ENCODE data around the gene MLN. TPM values are rescaled to one million over a fixed set of nuclear protein-coding genes. Genes with fewer than 3 reads are reported as not detected.

MLN gene, protein sequence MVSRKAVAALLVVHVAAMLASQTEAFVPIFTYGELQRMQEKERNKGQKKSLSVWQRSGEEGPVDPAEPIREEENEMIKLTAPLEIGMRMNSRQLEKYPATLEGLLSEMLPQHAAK
- total RNA-seq (2012; rRNA removed): not detected in 2 replicates

- H3K27me3 ChIP-seq (ENCODE audit: control insufficient read depth, insufficient read depth, low read length): peaks cover 72% of the 10 kb centered on the region
- H3K4me2 ChIP-seq (ENCODE audit: low read length): no peak within 1 kb of the TSS
- no peaks in the 10 kb centered on the region for H3K9me3 ChIP-seq (replicated peaks; ENCODE audit: low read length)
- no peak within 1 kb of the TSS for H3K4me3 ChIP-seq (ENCODE audit: low read length)
- H3K9ac ChIP-seq (ENCODE audit: low read depth, low read length): no peak within 1 kb of the TSS
- H3K36me3 ChIP-seq (ENCODE audit: insufficient read depth, low read length): no peaks in the 10 kb centered on the region
- H3K4me1 ChIP-seq (ENCODE audit: control insufficient read depth, insufficient read depth, low read length): no peaks in the 10 kb centered on the region
Observed at GRCh38 chr6:33803571-33804053, at the start of gene MLN. Gene MLN (minus strand): TSS chr6:33804003. CDS start chr6:33801163, 2,840 bp downstream.

- Histone ChIP-seq H3K27me3 (ENCODE audit: control insufficient read depth, insufficient read depth, low read length) (peaks cover 31% of the 10 kb centered on the region), H3K36me3 (ENCODE audit: insufficient read depth, low read length) (no peaks in the 10 kb centered on the region), H3K4me1 (ENCODE audit: control insufficient read depth, insufficient read depth, low read length) (peaks cover 10% of the 10 kb centered on the region), H3K9ac (ENCODE audit: low read depth, low read length) (no peak overlapping the region), H3K9me3 (replicated peaks; ENCODE audit: low read length) (no peaks in the 10 kb centered on the region), H3K4me2 (ENCODE audit: low read length) (no peak overlapping the region), H3K4me3 (ENCODE audit: low read length) (no peak overlapping the region)
Observed at GRCh38 chr6:33853026-33853425, 49.2 kb upstream of the MLN start.

DNA sequence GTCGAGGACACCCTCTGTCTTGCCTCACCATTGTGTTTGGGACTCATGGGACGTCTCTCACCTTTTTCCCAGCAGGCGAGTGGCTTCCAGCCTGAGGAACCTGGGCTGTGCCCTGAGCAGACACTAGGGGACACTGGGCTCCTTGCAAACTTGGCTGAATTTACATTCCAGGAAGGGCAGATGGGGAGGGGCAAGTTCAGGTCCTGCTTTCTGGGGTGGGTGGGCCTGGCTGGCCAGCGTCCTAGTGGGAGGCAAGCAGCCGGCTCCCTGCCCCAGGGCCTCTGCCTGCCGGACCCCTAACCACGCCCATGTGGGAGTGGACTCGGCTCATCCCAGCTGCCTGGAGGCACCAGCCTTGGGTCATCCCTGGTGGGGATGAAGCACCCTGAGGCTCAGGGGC is 48.2 kb upstream of the MLN start:
- Histone ChIP-seq H3K27me3 (ENCODE audit: control insufficient read depth, insufficient read depth, low read length) (peaks cover 31% of the 10 kb centered on the region), H3K36me3 (ENCODE audit: insufficient read depth, low read length) (no peaks in the 10 kb centered on the region), H3K9ac (ENCODE audit: low read depth, low read length) (no peak overlapping the region), H3K4me1 (ENCODE audit: control insufficient read depth, insufficient read depth, low read length) (no peaks in the 10 kb centered on the region), H3K4me2 (ENCODE audit: low read length) (no peak overlapping the region), H3K4me3 (ENCODE audit: low read length) (no peak overlapping the region), H3K9me3 (replicated peaks; ENCODE audit: low read length) (no peaks in the 10 kb centered on the region)

DNA sequence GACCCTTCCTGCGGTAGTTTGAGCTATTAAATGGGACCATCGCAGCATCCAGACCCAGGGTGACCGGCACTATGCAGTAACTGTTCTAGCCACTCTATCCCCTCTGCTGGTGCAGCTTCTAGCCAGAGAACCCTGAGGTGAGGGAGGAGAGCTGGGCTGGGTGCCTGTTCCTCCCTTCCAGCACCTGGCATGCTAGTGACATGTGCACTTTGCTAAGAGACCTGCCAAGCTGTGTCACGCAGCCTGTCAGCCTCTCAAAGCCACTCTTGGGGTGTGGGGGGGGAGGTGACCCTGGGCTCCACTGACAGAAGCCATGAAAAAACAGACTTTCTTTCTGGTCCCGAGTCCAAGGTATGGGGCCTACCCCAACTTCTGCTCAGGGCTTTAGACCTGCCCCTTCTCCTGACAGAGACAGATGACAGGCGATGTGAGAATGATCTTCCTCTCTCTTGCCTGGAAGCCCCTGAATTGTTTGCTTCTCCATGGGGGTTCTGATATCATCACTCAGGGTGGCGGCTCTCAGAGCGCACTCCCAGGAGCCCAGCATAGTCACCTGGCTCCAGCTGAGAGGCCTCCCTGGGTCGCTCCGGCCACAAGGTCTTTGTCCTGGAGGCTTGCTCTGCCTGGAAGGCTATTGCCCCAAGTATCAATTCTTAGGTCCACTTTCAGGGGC is 47.2 kb upstream of the MLN start:
- Histone ChIP-seq H3K4me2 (ENCODE audit: low read length) (no peak overlapping the region), H3K9ac (ENCODE audit: low read depth, low read length) (no peak overlapping the region), H3K36me3 (ENCODE audit: insufficient read depth, low read length) (no peaks in the 10 kb centered on the region), H3K4me3 (ENCODE audit: low read length) (no peak overlapping the region), H3K4me1 (ENCODE audit: control insufficient read depth, insufficient read depth, low read length) (peaks cover 4% of the 10 kb centered on the region), H3K9me3 (replicated peaks; ENCODE audit: low read length) (no peaks in the 10 kb centered on the region), H3K27me3 (ENCODE audit: control insufficient read depth, insufficient read depth, low read length) (peaks cover 31% of the 10 kb centered on the region)

GRCh38 chr6:33850296-33850695 is 46.5 kb upstream of the MLN start:
- Histone ChIP-seq H3K9me3 (replicated peaks; ENCODE audit: low read length) (no peaks in the 10 kb centered on the region), H3K4me2 (ENCODE audit: low read length) (no peak overlapping the region), H3K4me1 (ENCODE audit: control insufficient read depth, insufficient read depth, low read length) (peaks cover 5% of the 10 kb centered on the region), H3K27me3 (ENCODE audit: control insufficient read depth, insufficient read depth, low read length) (peaks cover 31% of the 10 kb centered on the region), H3K36me3 (ENCODE audit: insufficient read depth, low read length) (no peaks in the 10 kb centered on the region), H3K9ac (ENCODE audit: low read depth, low read length) (no peak overlapping the region), H3K4me3 (ENCODE audit: low read length) (no peak overlapping the region)

DNA sequence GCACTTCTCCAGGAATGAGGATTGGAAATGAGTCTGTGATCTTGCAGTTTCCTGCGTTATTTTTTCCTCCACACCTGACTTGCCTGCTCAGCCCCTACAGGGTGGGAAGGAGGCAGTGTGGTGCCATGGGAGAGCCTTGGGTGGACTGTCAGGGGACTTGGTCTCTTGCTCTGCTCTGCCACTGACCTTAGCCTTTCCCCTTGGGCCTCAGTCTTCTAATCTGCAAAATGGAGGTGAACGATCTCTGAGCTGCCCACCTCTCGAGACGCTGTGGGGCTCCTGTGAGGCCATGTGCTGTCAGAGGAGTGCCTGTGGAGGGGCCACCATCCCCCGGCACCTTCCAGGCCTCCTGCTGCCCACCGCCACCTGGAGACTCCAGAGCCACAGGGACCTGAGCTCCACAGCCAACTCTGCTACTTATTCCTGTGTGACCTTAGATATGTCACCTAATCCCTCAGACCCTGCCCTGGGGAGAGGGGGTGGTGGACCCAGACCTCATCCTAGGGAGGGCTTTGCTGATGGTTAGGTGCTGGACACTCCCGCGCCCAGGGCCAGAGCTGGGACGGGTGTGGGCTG is 45.8 kb upstream of the MLN start:
- no peak overlapping the region for H3K4me3 ChIP-seq (ENCODE audit: low read length)
- no peaks in the 10 kb centered on the region for H3K36me3 ChIP-seq (ENCODE audit: insufficient read depth, low read length)
- peaks cover 5% of the 10 kb centered on the region for H3K4me1 ChIP-seq (ENCODE audit: control insufficient read depth, insufficient read depth, low read length)
- peaks cover 26% of the 10 kb centered on the region for H3K27me3 ChIP-seq (ENCODE audit: control insufficient read depth, insufficient read depth, low read length)
- H3K9me3 ChIP-seq (replicated peaks; ENCODE audit: low read length): no peaks in the 10 kb centered on the region
- no peak overlapping the region for H3K9ac ChIP-seq (ENCODE audit: low read depth, low read length)
- no peak overlapping the region for H3K4me2 ChIP-seq (ENCODE audit: low read length)

DNA sequence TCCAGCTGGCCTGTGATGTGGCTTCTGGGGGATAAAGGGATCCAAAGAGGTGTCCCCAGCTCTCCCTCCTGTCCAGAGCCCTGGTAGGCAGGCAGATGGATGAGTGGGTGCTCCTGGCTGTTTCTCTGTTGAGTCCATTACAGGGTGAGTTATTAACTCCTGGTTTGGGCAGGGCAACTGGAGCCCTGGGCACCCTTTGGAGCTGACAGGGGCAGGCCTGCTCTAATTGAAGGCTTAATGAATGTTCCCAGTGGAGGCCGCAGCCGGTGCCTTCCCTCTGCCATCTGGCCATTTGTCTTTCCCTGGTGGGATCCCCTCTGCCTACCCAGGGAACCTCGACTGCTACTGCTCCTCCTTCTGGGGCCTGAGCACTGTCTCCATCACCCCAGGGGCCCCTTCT is 44.7 kb upstream of the MLN start:
- H3K36me3 ChIP-seq (ENCODE audit: insufficient read depth, low read length): no peaks in the 10 kb centered on the region
- H3K27me3 ChIP-seq (ENCODE audit: control insufficient read depth, insufficient read depth, low read length): peaks cover 20% of the 10 kb centered on the region
- no peak overlapping the region for H3K4me2 ChIP-seq (ENCODE audit: low read length)
- no peak overlapping the region for H3K9ac ChIP-seq (ENCODE audit: low read depth, low read length)
- no peak overlapping the region for H3K4me3 ChIP-seq (ENCODE audit: low read length)
- no peaks in the 10 kb centered on the region for H3K9me3 ChIP-seq (replicated peaks; ENCODE audit: low read length)
- H3K4me1 ChIP-seq (ENCODE audit: control insufficient read depth, insufficient read depth, low read length): peaks cover 5% of the 10 kb centered on the region

- Histone ChIP-seq H3K36me3 (ENCODE audit: insufficient read depth, low read length) (no peaks in the 10 kb centered on the region), H3K4me3 (ENCODE audit: low read length) (no peak overlapping the region), H3K4me2 (ENCODE audit: low read length) (no peak overlapping the region), H3K9me3 (replicated peaks; ENCODE audit: low read length) (no peaks in the 10 kb centered on the region), H3K27me3 (ENCODE audit: control insufficient read depth, insufficient read depth, low read length) (peaks cover 14% of the 10 kb centered on the region), H3K9ac (ENCODE audit: low read depth, low read length) (no peak overlapping the region), H3K4me1 (ENCODE audit: control insufficient read depth, insufficient read depth, low read length) (peaks cover 10% of the 10 kb centered on the region)
Observed at GRCh38 chr6:33847867-33848266, 44.1 kb upstream of the MLN start.

DNA sequence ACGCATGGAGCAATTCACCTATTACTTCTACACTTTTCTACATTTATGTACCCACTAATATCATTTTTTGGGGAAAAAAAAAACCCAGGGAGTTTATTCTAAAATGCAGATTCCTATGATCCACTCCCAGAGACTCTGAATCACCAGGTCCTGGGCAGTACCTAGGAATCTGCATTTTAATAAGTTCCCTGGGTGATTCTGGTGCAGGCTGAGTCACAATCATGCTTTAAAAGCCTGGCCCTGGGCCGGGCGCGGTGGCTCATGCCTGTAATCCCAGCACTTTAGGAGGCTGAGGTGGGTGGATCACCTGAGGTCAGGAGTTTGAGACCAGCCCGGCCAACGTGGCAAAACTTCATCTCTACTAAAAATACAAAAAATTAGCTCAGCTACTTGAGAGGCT is 43.3 kb upstream of the MLN start:
- no peak overlapping the region for H3K4me2 ChIP-seq (ENCODE audit: low read length)
- no peak overlapping the region for H3K9ac ChIP-seq (ENCODE audit: low read depth, low read length)
- H3K36me3 ChIP-seq (ENCODE audit: insufficient read depth, low read length): no peaks in the 10 kb centered on the region
- no peak overlapping the region for H3K4me3 ChIP-seq (ENCODE audit: low read length)
- H3K9me3 ChIP-seq (replicated peaks; ENCODE audit: low read length): no peaks in the 10 kb centered on the region
- peaks cover 14% of the 10 kb centered on the region for H3K27me3 ChIP-seq (ENCODE audit: control insufficient read depth, insufficient read depth, low read length)
- peaks cover 14% of the 10 kb centered on the region for H3K4me1 ChIP-seq (ENCODE audit: control insufficient read depth, insufficient read depth, low read length)

- H3K4me3 ChIP-seq (ENCODE audit: low read length): no peak overlapping the region
- no peaks in the 10 kb centered on the region for H3K9me3 ChIP-seq (replicated peaks; ENCODE audit: low read length)
- H3K4me2 ChIP-seq (ENCODE audit: low read length): no peak overlapping the region
- H3K27me3 ChIP-seq (ENCODE audit: control insufficient read depth, insufficient read depth, low read length): peaks cover 14% of the 10 kb centered on the region
- H3K4me1 ChIP-seq (ENCODE audit: control insufficient read depth, insufficient read depth, low read length): peaks cover 14% of the 10 kb centered on the region
- H3K9ac ChIP-seq (ENCODE audit: low read depth, low read length): no peak overlapping the region
- H3K36me3 ChIP-seq (ENCODE audit: insufficient read depth, low read length): no peaks in the 10 kb centered on the region
Observed at GRCh38 chr6:33846226-33846625, 42.4 kb upstream of the MLN start.

- peaks cover 6% of the 10 kb centered on the region for H3K27me3 ChIP-seq (ENCODE audit: control insufficient read depth, insufficient read depth, low read length)
- H3K4me1 ChIP-seq (ENCODE audit: control insufficient read depth, insufficient read depth, low read length): peaks cover 24% of the 10 kb centered on the region
- H3K9ac ChIP-seq (ENCODE audit: low read depth, low read length): no peak overlapping the region
- H3K4me2 ChIP-seq (ENCODE audit: low read length): no peak overlapping the region
- H3K9me3 ChIP-seq (replicated peaks; ENCODE audit: low read length): no peaks in the 10 kb centered on the region
- no peak overlapping the region for H3K4me3 ChIP-seq (ENCODE audit: low read length)
- no peaks in the 10 kb centered on the region for H3K36me3 ChIP-seq (ENCODE audit: insufficient read depth, low read length)
Observed at GRCh38 chr6:33845031-33845745, 41.4 kb upstream of the MLN start.

Data from skeletal muscle satellite cell (primary cell).